Stimulated activated CD8-positive, alpha-beta memory T cell treated with anti-CD3 and anti-CD28 coated beads, Interleukin-15, amount 100 ng/mL, for 1 hour (primary cell): Measurements from ENCODE around the gene TPD52L3.

Source experiments
- DNase-seq: peaks from one replicate; pipeline ENCODE4 v3.0.0-alpha.2; 2020; ENCODE audit warnings: low read depth

The TPD52L3 gene

DNA sequence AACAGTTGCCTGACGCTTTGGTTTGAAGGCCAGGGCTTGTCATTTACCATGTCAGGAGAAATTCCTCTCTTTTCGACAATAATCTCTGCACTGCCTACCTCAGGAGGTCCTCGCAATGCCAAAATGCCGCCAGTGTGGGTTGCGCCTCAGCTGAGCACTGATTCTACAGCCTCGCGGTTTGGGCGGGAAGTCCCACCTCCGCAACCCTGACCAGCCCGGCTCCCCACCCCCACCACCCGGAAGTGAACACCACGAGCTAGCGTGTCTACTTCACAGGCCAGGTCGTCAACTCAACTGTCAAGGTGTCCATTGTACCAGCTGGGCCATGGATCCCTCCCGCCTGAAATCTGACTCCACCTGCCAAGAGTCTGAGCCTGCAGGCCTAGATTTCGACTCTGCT lies at the start of gene TPD52L3:
TSS of gene TPD52L3 (plus strand) at position 273 of the 400 bp plus-strand sequence. CDS start 221 bp downstream, outside the sequence.
- no peak for DNase-seq

DNA sequence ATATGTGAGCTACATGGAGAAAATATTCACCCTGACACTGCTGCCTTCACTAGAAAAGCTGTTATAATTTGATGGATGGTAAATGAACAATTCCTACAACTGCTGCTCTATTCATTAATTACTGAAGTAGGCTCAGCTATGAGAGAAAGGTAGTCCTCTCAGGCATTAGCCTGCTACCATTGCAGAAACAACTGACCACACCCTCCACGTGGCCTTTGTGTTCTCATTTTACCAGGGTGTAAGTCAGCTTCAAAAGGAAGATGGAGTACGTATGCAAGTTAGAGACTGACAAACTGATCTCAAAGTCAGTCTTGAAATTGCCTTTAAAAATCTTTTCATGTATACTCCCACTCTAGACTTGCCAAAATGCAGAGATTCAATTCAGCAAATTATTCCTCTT lies 26.3 kb upstream of the TPD52L3 start:
- no peak for DNase-seq

DNA sequence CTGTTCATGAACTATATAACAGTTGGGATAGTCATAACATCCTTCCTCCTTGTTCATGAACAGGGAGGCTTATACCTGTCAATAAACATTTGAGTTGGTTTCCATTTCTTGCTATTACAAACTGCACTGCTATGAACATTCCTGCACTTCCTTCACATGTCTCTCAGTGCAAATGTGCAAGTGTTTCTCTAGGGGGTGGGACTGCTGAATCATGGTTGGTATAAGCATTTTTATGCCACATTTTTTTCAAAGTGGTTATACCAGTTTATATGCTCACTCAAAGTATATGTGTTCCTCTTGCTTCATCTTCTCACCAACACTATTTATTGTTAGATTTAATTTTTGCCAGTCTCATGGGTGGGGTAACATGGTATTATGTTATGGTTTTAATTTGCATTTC lies 25.8 kb upstream of the TPD52L3 start:
- no peak for DNase-seq

DNA sequence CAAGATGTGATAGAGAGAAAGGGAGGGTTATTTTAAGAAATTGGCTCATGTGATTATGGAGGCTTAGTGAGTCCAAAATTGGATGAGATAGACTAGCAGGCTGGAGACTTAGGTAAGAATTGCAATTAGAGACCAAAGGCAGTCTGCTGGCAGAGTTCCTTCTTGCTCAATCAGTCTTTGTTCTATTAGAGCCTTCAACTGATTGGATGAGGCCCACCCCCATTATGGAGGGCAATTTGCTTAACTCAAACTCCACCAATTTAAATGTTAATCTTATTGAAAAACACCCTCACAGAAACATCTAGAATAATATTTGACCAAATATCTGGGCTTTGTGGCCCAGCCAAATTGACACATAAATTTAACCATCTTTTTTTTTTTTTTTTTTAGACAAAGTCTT lies 23.9 kb upstream of the TPD52L3 start:
- DNase-seq: no peak

DNA sequence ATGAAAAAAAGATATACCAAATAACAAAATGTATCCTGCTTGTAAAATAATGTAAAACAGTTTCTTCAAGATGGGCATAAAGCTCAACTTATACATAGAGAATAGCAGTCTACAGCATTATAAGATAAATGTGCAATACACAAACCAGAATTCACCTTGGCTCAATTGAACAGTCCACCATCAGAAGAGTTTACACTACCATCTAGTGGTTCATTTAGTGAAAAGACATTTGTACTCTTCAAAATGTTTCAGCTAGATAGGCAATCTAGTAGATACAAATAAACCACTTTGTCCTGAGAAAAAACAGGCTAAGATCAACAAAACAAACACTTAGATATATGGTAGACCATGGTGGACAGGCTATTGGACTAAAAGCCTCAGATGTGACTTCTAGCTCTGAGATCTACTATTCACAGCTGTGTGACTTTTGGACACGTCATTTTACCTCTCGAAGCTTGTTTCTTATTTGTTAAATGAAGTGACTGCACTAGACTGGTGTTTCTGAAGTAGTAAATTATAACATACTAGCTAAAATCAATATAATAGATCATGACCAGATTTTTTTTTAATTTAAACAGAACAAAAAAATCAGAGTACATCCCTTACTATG lies 22.1 kb upstream of the TPD52L3 start:
- DNase-seq: no peak

DNA sequence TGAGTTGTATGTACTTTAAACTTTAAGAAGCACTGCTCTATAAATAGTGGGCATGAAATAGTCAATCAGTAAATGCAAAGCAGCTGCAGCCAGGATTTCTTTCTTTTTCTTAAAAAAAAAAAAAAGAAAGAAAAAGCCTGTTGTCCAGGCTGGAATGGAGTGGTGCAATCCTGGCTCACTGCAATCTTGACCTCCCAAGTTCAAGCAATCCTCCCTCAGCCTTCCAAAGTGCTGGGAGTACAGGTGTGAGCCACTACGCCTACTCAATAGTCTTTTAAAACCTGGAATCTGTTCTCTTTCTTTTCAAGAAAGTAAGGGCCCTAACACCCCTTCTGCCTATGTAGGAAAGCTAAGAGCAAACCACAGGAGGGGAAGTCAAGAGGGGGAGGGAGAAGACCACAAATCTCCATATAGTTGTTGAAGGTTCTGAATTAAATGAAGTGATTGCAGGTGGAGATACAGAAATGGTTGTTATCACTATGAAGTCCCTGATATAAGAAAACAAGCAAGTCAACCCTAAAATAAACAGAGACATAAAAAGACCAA lies 20.6 kb upstream of the TPD52L3 start:
- DNase-seq: no peak

DNA sequence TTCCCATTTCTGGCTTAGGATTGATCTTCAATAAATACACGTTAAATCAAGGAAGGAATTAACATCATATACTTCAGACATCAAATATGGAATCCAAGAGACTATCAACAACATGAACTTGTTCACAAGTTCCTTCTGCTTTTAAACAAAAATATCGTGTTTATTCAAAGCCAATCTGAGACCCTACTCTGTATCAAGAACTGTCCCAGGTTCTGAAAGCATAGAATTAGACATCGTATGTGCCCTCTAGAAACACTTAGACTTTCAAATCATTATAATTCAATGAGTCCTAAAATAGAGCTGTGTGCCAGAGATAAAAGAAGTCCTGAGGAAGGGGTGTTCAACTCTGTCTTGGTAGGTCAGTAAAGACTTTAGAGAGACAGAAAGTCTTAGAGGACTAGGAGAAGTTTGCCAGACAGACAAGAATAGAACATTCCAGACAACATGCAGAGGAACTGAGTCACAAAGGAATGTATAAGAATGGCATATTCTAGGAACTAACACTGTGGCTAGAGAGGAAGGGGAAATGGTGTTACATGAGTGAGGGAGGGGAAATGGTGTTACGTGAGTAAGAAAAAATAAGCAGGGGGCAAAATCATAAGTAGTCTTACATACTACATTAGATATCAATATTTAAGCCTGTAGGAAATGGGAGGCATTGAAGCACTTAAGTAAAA lies 2.9 kb downstream of the TPD52L3 start:
- no peak for DNase-seq

DNA sequence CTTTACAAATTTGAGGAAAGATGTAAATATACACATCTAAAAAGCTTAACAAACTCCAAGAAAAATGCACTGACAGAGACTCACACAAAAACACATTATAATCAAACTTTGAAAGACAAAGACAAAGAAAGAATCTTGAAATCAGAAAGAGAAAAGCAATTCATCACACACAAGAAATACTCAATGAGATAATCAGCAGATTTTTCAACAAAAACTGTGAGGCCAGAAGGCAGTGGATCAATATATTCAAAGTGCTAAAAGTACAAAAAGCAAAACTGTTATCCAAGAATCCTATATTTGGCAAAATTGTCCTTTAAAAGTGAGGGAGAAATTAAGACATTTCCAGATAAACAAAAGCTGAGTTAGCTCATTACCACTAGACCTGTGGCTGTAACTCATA lies 6.1 kb downstream of the TPD52L3 start:
- DNase-seq: no peak

DNA sequence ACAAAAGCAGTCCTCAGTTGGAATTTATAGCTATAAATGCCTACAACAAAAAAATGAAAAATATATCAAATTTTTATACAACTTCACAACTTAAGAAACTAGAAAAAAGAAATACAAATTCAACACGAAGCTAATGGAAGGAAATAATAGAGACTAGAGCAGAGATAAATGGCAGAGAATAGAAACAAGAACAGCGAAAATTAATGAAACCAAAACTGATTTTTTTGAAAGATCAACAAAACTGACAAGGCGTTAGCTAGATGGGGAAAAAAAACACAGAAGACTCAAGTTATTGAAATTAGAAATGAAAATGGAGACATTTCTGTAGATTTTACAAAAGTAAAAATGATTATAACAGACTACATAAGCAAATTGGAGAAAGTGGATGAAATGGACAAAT lies 20.6 kb downstream of the TPD52L3 start:
- no peak for DNase-seq

DNA sequence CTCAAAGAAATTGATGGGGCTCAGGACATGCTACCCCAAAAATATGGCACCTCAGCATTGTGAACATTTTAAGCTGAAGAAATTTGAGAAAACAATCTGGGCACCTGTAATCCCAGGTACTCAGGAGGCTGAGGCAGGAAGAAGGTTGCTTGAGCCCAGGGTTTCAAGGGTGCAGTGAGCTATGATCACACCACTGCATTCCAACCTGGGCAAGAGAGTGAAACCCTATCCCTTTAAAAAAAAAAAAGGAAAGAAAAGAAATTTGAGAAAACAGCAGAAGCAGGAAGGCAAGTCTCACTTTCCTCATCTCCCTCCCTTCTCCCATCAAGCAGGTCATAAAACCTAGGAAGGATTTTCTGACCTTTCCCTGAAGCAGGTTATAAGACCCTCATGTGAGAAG lies 23.6 kb downstream of the TPD52L3 start:
- DNase-seq: no peak

DNA sequence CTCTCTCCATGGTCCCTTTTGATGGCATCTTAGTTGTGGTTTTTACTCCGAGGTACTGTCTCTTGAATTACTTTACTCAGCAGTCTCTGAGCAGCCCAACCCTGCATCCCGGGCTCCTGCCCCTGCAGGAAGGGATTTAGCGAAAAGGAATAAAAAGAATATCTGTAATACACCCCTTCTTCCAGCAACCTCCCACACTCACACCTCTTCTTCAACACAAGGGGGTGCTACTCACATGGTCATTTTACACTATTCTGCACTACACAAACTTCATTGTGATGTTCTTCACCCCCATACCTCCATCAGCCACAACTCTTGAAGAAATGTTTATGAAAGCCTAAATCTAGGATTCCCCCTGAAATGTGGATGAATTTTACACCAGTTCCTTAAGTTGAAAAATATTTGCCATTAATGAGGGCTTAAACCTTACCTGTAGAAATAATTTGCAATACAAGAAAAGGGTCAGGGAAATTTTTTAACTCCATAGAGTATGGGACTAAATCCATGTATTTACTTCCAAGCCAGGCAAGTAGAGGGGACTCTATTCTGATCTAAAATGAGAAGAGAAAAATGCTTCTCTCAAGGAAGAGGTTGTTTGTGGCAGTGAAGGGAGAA lies 26.0 kb downstream of the TPD52L3 start:
- DNase-seq: no peak

DNA sequence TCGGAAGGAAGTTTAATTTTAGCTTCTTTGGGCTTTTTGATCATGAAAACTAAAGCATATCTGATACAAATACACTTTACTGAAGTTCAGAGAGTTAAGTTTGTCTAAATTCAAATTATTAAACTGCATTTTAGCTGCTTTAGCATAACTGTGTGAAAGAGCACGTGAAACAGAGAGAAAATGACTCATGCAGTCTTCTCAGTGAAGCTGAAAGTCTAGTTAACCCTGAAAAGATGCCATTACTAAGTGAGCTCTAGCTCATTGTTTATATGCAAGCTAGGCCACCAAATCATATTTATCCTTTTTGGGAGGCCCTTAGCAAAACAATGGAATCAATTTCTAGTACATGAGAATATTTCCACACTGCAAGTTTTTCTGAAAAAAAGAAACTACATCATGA lies 27.6 kb downstream of the TPD52L3 start:
- DNase-seq: no peak

DNA sequence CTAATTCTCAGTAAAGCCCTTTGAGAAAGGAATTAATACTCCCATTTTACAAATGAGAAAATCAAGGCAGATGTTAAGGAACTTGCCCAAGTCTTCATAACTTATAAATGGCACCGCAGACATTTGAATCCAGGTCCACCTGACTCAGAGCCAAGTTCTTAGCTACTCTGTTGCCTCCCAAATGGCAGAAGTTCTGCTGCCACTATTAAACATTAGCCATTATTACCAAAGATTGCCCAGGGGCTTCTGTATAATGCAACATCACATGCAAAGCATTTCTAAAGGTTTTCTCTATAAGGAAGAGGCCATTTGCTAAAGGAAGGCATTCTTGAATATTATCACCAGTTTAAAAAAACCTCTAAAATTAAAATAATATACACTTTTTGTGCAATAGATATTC lies 28.3 kb downstream of the TPD52L3 start:
- no peak for DNase-seq

DNA sequence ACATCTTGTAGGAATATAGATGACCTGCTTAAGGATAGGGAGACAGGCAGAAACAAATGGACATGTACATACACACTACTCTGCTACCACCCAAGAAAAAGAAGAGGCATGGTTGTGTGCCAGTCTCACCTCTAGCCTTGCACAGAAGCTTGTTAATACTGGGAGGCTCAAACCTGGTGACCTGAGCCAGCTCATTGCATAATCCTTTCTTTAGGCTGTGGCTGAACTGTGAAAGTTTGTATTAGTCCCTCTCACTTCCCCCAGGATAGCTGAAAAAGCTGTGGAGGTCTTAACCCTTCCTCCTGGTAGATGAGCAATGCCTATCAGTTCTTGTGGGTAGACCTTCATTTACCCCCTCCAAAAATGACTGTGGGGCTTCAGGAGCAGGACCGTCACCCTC lies 28.7 kb downstream of the TPD52L3 start:
- no peak for DNase-seq

DNA sequence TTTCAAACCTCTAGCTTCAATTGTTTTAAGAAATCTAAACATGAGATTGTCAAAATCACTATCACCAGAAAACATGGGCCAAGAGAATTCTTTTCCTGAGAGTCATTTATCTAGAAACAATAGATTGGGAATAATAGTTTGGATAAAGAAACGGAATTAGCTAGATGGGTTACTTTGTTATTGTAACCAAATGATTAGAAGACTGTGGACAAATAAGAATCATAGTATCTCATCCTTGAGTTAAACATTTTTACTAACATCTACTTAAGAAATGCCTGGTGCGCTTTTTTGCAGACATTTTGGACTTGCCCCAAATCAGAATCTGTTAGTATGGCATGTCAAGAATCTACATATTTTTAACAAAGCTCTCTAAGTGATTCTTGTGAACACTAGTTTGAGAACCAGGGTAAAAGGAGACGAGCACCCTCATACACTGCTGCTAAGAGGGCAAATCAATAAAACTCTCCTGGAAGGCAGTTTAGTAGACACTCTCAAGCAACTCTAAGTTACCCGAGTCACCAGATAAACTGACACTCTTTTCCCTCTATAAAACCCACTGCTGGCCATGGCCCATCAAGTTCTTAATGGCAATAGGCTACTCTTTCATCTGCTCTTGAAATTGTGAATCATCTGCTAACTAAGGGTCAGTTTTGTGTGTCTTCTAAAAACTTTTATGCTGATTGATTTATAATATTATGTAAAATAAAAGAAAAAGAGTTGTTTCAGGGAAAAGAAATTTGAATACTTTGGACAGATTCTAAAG lies 39.1 kb downstream of the TPD52L3 start:
- DNase-seq: no peak

DNA sequence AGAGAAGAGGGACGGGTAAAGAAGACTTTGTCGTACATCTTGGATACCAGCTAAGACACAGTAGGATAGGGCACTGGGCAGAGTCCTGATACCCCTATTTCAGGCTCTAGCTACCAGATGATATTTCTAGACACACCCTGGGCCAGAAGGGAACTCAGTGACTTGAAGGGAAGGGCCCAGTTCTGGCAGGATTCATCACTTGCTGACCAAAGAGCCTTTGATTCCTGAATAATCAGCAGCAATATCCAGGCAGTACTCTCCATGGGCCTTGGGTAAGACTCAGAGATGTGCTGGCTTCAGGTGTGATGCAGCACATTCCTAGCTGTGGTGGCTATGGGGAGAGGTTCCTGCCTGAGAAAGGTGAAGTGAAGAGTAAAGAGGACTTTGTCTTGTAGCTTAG lies 40.7 kb downstream of the TPD52L3 start:
- no peak for DNase-seq
